Measurements from ENCODE around the gene CYP2F1.
"Not testable (repeated sequence)": the region's sequence is repeated elsewhere in the genome, so short reads cannot be mapped to it uniquely, and the experiment has no call there.

Gene CYP2F1

DNA sequence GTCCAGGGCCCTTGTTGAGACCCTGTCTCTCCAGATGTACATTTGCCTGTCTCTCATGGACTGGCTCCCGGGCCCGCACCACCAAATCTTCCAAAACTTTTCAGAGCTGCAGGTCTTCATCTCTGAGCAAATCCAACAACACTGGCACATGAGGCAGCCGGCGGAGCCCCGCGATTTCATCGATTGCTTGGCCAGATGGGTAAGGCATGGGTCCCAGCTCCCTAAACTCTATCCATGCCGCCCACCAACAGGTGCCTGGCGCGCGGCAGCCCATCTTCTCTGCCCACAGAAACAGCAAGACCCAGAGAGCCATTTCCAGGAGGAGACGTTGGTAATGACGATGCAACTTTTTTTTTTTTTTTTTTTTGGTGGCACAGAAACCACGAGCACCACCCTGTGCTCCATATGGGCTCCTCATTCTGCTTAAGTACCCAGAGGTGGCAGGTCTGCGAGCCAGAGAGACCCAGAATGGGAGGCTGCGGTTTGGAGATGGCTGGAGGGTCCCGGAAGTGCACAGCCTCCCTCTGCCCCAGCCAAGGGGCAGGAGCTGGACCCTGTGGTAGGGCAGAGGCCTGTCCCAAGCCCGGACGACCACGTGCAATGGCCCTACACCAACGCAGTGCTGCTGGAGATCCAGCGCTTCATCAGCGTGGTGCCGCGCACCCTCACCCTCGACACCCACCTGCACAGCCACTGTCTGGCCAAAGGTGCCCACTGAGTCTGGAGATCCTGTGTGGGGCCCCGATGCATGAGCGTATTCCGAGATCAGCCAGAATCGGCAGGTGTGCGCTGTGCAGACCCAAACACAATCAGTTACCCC, 22.6 kb downstream of the CYP2F1 start:
- H3K27me3 Mint-ChIP-seq = peaks cover 3% of the 10 kb centered on the region
- no peak overlapping the region for H3K4me3 Mint-ChIP-seq
- H3K9me3 Mint-ChIP-seq = no peaks in the 10 kb centered on the region
- peaks cover 11% of the 10 kb centered on the region for H3K4me1 Mint-ChIP-seq (ENCODE audit: low read depth)
- H3K27ac Mint-ChIP-seq = no peak overlapping the region
- no peaks in the 10 kb centered on the region for H3K36me3 Mint-ChIP-seq (ENCODE audit: low read depth)

DNA sequence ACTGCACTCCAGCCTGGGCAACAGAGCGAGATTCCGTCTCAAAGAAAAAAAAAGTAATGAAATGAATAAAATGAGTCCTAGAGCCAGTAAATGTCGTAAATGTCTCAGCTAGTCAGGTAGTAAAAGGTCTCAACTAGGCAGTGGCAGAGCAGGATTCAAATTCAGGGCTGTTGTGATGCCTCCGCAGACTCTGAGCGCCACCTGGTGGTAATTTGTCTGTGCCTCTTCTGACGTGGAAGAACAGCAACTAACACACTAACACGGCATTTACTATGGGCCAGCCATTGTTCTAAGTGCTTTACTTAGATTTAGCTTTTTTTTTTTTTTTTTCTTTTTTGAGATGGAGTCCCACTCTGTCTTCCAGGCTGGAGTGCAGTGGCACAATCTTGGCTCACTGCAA, 30.2 kb downstream of the CYP2F1 start:
- Mint-ChIP-seq H3K4me3 (no peak overlapping the region), H3K27ac (no peak overlapping the region), H3K9me3 (no peaks in the 10 kb centered on the region), H3K36me3 (ENCODE audit: low read depth) (no peaks in the 10 kb centered on the region), H3K4me1 (ENCODE audit: low read depth) (no peaks in the 10 kb centered on the region), H3K27me3 (peaks cover 4% of the 10 kb centered on the region)

- no peak overlapping the region for H3K4me3 Mint-ChIP-seq
- no peaks in the 10 kb centered on the region for H3K9me3 Mint-ChIP-seq
- H3K27me3 Mint-ChIP-seq = peaks cover 4% of the 10 kb centered on the region
- H3K27ac Mint-ChIP-seq = no peak overlapping the region
- H3K4me1 Mint-ChIP-seq (ENCODE audit: low read depth) = no peaks in the 10 kb centered on the region
- no peaks in the 10 kb centered on the region for H3K36me3 Mint-ChIP-seq (ENCODE audit: low read depth)
Observed at GRCh38 chr19:41149831-41150230, 35.6 kb downstream of the CYP2F1 start.

GRCh38 chr19:41150986-41151385, 36.8 kb downstream of the CYP2F1 start:
- H3K36me3 Mint-ChIP-seq (ENCODE audit: low read depth); H3K27ac Mint-ChIP-seq; H3K9me3 Mint-ChIP-seq; H3K4me1 Mint-ChIP-seq (ENCODE audit: low read depth); H3K4me3 Mint-ChIP-seq; H3K27me3 Mint-ChIP-seq: not testable (repeated sequence)

DNA sequence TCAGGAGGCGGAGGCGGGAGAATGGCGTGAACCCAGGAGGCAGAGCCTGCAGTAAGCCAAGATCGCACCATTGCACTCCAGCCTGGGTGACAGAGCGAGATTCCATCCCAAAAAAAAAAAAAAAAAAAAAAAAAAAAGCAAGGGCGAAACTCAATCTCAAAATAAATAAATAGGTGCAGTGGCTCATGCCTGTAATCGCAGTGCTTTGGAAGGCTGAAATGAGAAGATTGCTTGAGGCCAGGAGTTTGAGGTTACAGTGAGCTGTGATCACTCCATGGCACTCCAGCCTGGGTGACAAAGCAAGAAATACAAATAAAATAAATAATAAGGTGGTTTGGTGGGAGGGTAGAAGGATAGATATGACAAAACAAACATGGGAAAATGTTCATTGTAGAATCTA, 39.8 kb downstream of the CYP2F1 start:
- Mint-ChIP-seq H3K27ac (no peak overlapping the region), H3K4me1 (ENCODE audit: low read depth) (no peaks in the 10 kb centered on the region), H3K36me3 (ENCODE audit: low read depth) (no peaks in the 10 kb centered on the region), H3K4me3 (no peak overlapping the region), H3K9me3 (no peaks in the 10 kb centered on the region), H3K27me3 (peaks cover 3% of the 10 kb centered on the region)

GRCh38 chr19:41156207-41156606, 42.0 kb downstream of the CYP2F1 start:
- H3K27ac Mint-ChIP-seq = no peak overlapping the region
- H3K4me1 Mint-ChIP-seq (ENCODE audit: low read depth) = no peaks in the 10 kb centered on the region
- no peaks in the 10 kb centered on the region for H3K9me3 Mint-ChIP-seq
- no peak overlapping the region for H3K4me3 Mint-ChIP-seq
- H3K36me3 Mint-ChIP-seq (ENCODE audit: low read depth) = no peaks in the 10 kb centered on the region
- peaks cover 3% of the 10 kb centered on the region for H3K27me3 Mint-ChIP-seq

DNA sequence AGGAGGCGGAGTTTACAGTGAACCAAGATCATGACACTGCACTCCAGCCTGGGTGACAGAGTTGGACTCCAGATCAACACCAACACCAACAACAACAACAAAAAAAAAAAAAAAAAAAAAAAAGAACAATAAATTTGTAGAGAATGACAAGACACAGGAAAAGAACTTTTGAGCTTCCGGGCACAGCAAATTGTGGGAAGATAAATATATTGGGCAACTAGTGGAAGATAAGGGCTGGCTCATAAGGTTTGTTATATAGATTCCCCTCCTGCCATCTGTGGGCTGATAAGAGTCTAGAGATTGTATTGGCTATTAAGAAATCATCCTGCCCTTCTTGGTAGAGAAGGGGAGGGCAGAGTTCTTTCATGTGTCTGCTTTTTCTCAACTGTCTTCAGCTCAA, 45.6 kb downstream of the CYP2F1 start:
- H3K4me3 Mint-ChIP-seq = no peak overlapping the region

DNA sequence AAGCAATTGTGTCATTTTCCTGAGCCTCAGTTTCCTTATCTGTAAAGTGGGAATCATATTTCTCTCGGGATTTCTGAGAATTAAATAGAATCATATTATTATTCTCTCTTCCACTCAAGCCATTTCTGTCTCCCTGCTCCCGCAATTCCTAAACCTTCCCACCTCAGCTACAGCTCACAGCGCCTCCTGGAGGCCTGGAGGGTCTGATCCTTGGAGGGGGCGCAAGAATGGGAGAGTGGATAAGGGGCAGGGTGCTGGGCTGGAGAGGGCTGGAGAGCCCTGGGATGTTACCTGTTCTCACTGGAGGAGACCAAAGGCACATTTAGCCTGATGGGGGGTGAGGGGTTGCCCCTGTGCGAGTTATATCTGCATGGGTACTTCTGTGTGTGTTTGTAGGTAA, 47.7 kb downstream of the CYP2F1 start:
- H3K9me3 Mint-ChIP-seq = no peaks in the 10 kb centered on the region
- H3K27me3 Mint-ChIP-seq = peaks cover 3% of the 10 kb centered on the region
- H3K27ac Mint-ChIP-seq = no peak overlapping the region
- no peaks in the 10 kb centered on the region for H3K4me1 Mint-ChIP-seq (ENCODE audit: low read depth)
- H3K36me3 Mint-ChIP-seq (ENCODE audit: low read depth) = no peaks in the 10 kb centered on the region
- no peak overlapping the region for H3K4me3 Mint-ChIP-seq

More for the DNA sequence above, 45.6 kb downstream of the CYP2F1 start:
- Mint-ChIP-seq H3K27me3 (peaks cover 3% of the 10 kb centered on the region), H3K9me3 (no peaks in the 10 kb centered on the region), H3K27ac (no peak overlapping the region), H3K36me3 (ENCODE audit: low read depth) (no peaks in the 10 kb centered on the region), H3K4me1 (ENCODE audit: low read depth) (no peaks in the 10 kb centered on the region)

- no peaks in the 10 kb centered on the region for H3K36me3 Mint-ChIP-seq (ENCODE audit: low read depth)
- H3K4me3 Mint-ChIP-seq = no peak overlapping the region
- H3K9me3 Mint-ChIP-seq = no peaks in the 10 kb centered on the region
- no peaks in the 10 kb centered on the region for H3K4me1 Mint-ChIP-seq (ENCODE audit: low read depth)
- no peak overlapping the region for H3K27ac Mint-ChIP-seq
- H3K27me3 Mint-ChIP-seq = no peaks in the 10 kb centered on the region
Observed at GRCh38 chr19:41166944-41167804, 52.9 kb downstream of the CYP2F1 start.

GRCh38 chr19:41172297-41173164, 58.3 kb downstream of the CYP2F1 start:
- Mint-ChIP-seq H3K9me3 (no peaks in the 10 kb centered on the region), H3K4me1 (ENCODE audit: low read depth) (peaks cover 12% of the 10 kb centered on the region), H3K36me3 (ENCODE audit: low read depth) (no peaks in the 10 kb centered on the region), H3K27me3 (no peaks in the 10 kb centered on the region), H3K4me3 (no peak overlapping the region), H3K27ac (no peak overlapping the region)

DNA sequence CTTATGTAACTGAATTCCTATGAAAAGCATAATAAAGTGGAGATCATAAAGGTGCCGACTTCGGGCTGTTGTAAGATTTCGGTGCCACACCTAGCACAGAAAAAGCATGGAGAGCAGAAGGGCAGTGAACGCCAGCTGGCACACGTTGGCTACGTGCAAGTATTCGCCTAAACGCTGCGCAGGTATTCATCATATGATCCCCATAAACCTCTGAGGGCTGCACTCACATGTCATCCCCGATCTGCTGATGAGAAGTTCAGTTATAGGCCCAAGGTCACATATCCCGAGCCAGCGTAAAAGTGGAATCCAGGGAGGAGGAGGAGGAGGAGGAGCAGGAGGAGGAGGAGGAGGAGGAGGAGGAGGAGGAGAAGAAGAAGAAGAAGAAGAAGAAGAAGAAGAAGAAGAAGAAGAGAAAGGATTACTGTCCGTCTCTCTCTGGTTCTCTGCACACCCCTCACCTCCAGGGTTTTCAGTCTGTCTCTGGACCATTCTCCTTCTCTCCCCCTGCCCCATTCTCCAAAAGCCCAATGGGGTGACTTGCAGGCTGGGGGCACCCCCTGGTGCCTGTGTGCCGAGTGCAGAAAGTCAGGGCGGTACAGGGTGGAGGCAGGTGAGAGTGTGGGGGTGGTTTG, 60.2 kb downstream of the CYP2F1 start:
- no peak overlapping the region for H3K4me3 Mint-ChIP-seq
- H3K36me3 Mint-ChIP-seq (ENCODE audit: low read depth) = no peaks in the 10 kb centered on the region
- H3K9me3 Mint-ChIP-seq = no peaks in the 10 kb centered on the region
- no peak overlapping the region for H3K27ac Mint-ChIP-seq
- H3K27me3 Mint-ChIP-seq = no peaks in the 10 kb centered on the region
- H3K4me1 Mint-ChIP-seq (ENCODE audit: low read depth) = peaks cover 12% of the 10 kb centered on the region

DNA sequence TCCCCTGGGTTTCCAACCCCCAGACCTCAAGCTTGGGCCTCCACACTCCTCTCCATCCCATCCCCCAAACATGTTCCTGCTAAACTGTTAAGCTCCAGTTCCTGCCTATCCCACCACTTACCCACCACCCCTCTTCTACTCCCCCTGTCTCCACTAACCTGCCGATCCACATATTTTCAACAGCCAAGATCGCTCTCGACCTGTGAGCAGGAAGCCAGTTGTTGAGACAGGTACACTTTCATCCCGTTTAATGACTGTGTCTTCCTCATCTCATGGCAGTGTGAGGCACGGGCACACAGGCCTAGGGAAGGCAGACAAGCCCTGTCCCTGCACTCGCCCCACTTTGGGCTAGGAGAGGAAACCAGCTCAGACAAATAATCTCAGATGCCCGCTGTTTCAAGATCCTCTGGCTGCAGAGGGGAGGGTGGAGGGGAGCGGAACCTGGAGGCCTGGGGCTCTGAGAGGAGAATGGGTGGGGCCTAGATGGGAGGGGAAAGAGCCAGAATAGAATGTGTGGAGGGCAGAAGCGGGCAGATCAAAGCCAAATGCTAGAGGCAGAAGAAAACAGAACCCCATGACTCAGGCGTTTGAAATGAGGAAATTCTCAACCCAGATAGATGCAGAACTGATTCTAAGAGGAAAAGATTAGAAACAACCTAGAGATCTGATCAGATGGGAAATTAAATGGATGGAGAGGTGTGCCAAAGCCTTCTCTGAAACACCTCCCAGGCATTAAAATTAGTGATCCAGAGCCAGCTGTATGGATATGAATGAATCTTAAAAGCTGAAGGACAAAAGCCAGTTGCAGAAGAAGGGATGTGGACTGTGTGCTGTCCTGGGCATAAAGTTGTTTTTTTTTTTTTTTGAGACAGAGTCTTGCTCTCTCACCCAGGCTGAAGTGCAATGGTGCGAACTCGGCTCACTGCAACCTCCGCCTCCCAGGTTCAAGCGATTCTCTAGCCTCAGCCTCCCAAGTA, 61.9 kb downstream of the CYP2F1 start:
- Mint-ChIP-seq H3K4me3 (no peak overlapping the region), H3K36me3 (ENCODE audit: low read depth) (no peaks in the 10 kb centered on the region), H3K27me3 (no peaks in the 10 kb centered on the region), H3K9me3 (no peaks in the 10 kb centered on the region), H3K27ac (no peak overlapping the region), H3K4me1 (ENCODE audit: low read depth) (peaks cover 12% of the 10 kb centered on the region)
